Left ventricle myocardium inferior (tissue), 1 donor: ENCODE measurements around the gene MTHFD1. TPM values are rescaled to one million over a fixed set of nuclear protein-coding genes. Genes with fewer than 3 reads are reported as not detected.
A peak's percentile ranks its signal among the peaks of the same experiment; 100 is the strongest.

Source experiments
- DNase-seq: peaks from one replicate; pipeline ENCODE4 v3.0.0-alpha.2; 2020
- H3K27ac ChIP-seq: fragments of 200-600 bp; replicated peaks from 2 replicates; pipeline ENCODE4 v1.8.0; 2021
- H3K27me3 ChIP-seq: fragments of 200-600 bp; 2 replicates; pipeline ENCODE4 v1.8.0; 2021; ENCODE audit warnings: low read depth
- H3K36me3 ChIP-seq: fragments of 200-600 bp; 2 replicates; pipeline ENCODE4 v1.8.0; 2021
- H3K4me1 ChIP-seq: fragments of 200-600 bp; 2 replicates; pipeline ENCODE4 v1.8.0; 2021
- H3K4me3 ChIP-seq: fragments of 200-600 bp; 2 replicates; pipeline ENCODE4 v1.8.0; 2021; ENCODE audit warnings: mild to moderate bottlenecking, moderate library complexity
- H3K9me3 ChIP-seq: fragments of 200-600 bp; replicated peaks from 2 replicates; pipeline ENCODE4 v1.8.0; 2021
- intact Hi-C: fragments of 100-400 bp; cut with micrococcal nuclease; formaldehyde crosslinking; loops from one replicate; pipeline ENCODE4 v1.11.0; 2022
- long read RNA-seq: library from polyadenylated mRNA; unstranded; transcript quantifications from one replicate; pipeline ENCODE4 v2.0.0, GENCODE V29; 2021
- total RNA-seq: library from RNA; stranded (reverse); fragmentation: NEBNext Ultra II Directional; extraction: Animal tissue kit (Norgen Biotek cat#: 25700); gene quantifications from one replicate; pipeline ENCODE4 v1.2.1, GENCODE V29; 2021
- TF ChIP-seq, protein P1 (sequence below): fragments of 200-600 bp; IDR thresholded peaks from 2 replicates; pipeline ENCODE4 v1.8.0; 2021; ENCODE audit warnings: antibody characterized with exemption, mild to moderate bottlenecking, borderline replicate concordance
- donor health status: DM: no; HTN: yes; CAD: no; lungs with severe emphysema.

MTHFD1 gene
- total RNA-seq: 64.9 TPM
- long read RNA-seq, transcript MTHFD1-201 (28 exons, 3,136 nt): major isoform, 146 of 177 reads
- long read RNA-seq, partial matches to known transcripts: 17 of 177 reads
- long read RNA-seq, other reads (novel, unspliced or antisense): 14 of 177 reads

DNA sequence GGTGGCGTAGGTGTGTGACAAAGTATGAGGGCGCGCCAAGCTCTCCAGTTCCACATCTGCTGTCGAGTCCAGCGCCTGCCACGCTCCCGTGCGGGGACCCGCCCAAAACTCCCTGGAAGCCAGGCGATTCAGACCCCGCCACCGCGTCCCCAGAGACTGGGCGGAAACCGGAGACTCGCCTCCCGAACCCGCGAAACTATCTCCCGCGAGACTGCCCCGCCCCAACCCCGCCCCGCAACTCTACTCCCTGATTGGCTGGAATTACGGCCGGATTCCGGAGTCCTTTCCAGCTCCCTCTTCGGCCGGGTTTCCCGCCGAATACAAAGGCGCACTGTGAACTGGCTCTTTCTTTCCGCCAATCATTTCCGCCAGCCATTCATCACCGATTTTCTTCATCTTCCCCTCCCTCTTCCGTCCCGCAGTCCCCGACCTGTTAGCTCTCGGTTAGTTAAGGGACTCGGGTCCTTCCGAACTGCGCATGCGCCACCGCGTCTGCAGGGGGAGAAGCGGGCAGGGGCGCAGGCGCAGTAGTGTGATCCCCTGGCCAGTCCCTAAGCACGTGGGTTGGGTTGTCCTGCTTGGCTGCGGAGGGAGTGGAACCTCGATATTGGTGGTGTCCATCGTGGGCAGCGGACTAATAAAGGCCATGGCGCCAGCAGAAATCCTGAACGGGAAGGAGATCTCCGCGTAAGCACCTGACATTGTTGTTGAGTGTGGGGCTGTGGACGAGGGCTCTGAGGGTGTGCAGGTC is at the start of gene MTHFD1:
MTHFD1 (plus strand) TSS at position 572 of the 751 bp plus-strand sequence; CDS start at position 647, 75 bp downstream.
- intact Hi-C loops: no loop called here

DNA sequence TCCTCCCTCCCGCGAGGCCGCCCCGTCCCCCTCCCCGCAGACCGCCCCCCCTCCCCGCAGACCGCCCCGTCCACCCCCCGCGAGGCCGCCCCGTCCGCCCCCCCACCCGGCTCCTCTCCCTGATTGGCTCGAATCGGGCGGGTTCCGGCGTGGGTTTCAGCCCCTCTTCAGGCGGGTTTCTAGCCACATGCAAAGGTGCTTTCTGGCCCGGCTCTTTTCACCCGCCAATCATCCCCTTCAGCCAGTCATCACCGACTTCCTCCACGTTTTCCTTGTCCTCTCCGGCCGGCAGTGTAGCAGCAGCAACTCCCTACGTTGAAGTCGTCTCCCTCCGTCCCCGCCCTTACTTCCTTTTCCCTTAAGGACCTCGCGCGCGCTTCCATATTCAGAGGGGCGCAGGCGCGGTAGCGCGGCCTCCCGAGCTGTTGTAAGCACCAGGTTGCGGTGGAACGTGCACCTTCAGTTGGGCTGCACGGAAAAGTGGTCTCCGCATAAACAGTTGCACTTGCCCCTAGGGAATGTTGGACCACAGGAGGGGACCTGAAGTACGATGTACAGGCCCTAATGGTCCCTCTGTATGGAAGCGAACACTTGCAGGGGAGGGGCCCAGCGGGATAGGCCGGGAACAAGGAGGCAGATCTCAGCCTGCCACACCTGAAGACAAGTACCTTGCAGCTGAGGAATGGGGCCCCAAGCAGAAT is 49.4 kb upstream of the MTHFD1 start:
- intact Hi-C loops: no loop called here
- peak overlapping the region; percentile 87 for H3K27ac ChIP-seq
- H3K9me3 ChIP-seq: peaks cover 17% of the 10 kb centered on the region
- H3K27me3 ChIP-seq: no peaks in the 10 kb centered on the region
- H3K36me3 ChIP-seq: no peaks in the 10 kb centered on the region
- peaks cover 22% of the 10 kb centered on the region for H3K4me1 ChIP-seq
- TF ChIP-seq, protein P1, sequence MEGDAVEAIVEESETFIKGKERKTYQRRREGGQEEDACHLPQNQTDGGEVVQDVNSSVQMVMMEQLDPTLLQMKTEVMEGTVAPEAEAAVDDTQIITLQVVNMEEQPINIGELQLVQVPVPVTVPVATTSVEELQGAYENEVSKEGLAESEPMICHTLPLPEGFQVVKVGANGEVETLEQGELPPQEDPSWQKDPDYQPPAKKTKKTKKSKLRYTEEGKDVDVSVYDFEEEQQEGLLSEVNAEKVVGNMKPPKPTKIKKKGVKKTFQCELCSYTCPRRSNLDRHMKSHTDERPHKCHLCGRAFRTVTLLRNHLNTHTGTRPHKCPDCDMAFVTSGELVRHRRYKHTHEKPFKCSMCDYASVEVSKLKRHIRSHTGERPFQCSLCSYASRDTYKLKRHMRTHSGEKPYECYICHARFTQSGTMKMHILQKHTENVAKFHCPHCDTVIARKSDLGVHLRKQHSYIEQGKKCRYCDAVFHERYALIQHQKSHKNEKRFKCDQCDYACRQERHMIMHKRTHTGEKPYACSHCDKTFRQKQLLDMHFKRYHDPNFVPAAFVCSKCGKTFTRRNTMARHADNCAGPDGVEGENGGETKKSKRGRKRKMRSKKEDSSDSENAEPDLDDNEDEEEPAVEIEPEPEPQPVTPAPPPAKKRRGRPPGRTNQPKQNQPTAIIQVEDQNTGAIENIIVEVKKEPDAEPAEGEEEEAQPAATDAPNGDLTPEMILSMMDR: no peak
- peak; percentile 90 for DNase-seq
- H3K4me3 ChIP-seq: peak overlapping the region; percentile 81

More for the DNA sequence above, at the start of gene MTHFD1:
- Histone ChIP-seq H3K9me3 (no peaks in the 10 kb centered on the region), H3K27ac (peak within 1 kb of the TSS; percentile 81), H3K27me3 (no peaks in the 10 kb centered on the region), H3K4me1 (peaks cover 25% of the 10 kb centered on the region), H3K4me3 (peak within 1 kb of the TSS; percentile 88), H3K36me3 (peaks cover 13% of the 10 kb centered on the region)
- TF ChIP-seq, protein P1: no peak
- peak; percentile 99 for DNase-seq

DNA sequence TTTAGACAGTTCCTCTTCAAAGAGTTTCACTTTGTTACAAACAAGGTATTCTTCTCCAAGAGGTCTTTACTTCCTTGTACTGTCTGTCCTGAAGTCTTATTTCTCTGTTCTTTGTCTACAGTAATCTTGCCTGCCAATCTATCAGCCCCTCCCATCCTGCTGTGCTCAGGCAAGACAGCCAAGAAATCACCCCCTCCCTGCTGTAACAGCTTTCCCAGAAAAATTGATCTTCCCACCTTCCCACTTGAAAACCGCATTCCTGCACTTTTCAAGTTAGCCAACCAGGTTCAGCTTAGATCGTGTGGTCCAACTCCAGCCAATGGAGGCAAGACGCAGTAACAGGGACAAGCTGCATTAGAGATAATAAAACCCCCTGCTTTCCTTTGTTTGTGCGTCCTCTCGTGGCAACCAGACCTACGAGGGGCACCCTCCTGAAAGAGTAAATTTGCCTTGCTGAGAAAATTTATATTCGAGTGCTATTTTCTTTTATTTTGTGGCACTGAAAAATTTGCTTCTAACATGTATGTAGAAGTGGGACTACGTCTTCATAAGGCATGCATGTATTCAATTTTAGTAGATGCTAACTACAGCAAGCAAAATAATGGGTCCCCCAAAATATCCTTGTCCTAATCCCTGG is 47.5 kb upstream of the MTHFD1 start:
- no peaks in the 10 kb centered on the region for H3K27me3 ChIP-seq
- intact Hi-C loops: loop anchor here (10.0 kb wide), 2 partner anchors 134 to 294 kb away; no protein-coding TSS in a partner anchor
- peaks cover 22% of the 10 kb centered on the region for H3K4me1 ChIP-seq
- TF ChIP-seq, protein P1: no peak
- DNase-seq: no peak
- no peak overlapping the region for H3K27ac ChIP-seq
- no peak overlapping the region for H3K4me3 ChIP-seq
- H3K36me3 ChIP-seq: no peaks in the 10 kb centered on the region
- H3K9me3 ChIP-seq: peaks cover 17% of the 10 kb centered on the region

DNA sequence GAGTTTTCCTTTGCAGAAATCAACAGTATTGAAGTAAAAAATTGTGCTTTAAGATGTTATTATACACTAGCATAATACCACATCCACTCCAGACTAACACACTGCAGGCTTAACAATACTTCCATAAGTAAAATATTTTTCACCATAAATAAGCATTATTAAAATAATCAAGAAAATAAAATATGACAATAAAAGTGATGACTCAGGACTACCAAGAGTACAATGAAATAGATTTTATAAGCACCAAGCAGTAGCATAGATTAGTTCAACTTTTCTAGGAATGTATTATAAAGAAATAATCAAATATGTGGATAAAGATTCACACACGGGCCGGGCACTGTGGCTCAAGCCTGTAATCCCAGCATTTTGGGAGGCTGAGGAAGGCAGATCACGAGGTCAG is 40.4 kb upstream of the MTHFD1 start:
- TF ChIP-seq, protein P1: no peak
- Histone ChIP-seq H3K4me1 (no peaks in the 10 kb centered on the region), H3K4me3 (no peak overlapping the region), H3K36me3 (no peaks in the 10 kb centered on the region), H3K27me3 (no peaks in the 10 kb centered on the region), H3K9me3 (no peaks in the 10 kb centered on the region), H3K27ac (no peak overlapping the region)
- intact Hi-C loops: loop anchor here (10.0 kb wide), 2 partner anchors 127 to 287 kb away; no protein-coding TSS in a partner anchor
- no peak for DNase-seq
